HG02884 (cell line): ENCODE results near the gene SV2A.
"Not testable (repeated sequence)": the region's sequence is repeated elsewhere in the genome, so short reads cannot be mapped to it uniquely, and the experiment has no call there.

Source experiments
- ATAC-seq: cut with Tn5 transposase; IDR thresholded peaks from one replicate; pipeline ENCODE4 v1.9.1; 2021; ENCODE audit warnings: mild to moderate bottlenecking, moderate library complexity; ENCODE audit not compliant: unreplicated experiment

Gene SV2A

GRCh38 chr1:149917571-149918144 is at the start of gene SV2A:
TSS of gene SV2A (minus strand) at chr1:149917844. CDS start at chr1:149913840, 4,004 bp downstream.
- no peak for ATAC-seq

GRCh38 chr1:149967041-149967440 is 49.4 kb upstream of the SV2A start:
- ATAC-seq: no peak

GRCh38 chr1:149966405-149966804 is 48.8 kb upstream of the SV2A start:
- no peak for ATAC-seq

- ATAC-seq: no peak
These were observed 47.8 kb upstream of the SV2A start for GRCh38 chr1:149965440-149965839.

GRCh38 chr1:149963358-149963757 is 45.7 kb upstream of the SV2A start:
- no peak for ATAC-seq

GRCh38 chr1:149962736-149963135 is 45.1 kb upstream of the SV2A start:
- ATAC-seq: no peak

- no peak for ATAC-seq
These were observed 44.5 kb upstream of the SV2A start for GRCh38 chr1:149962039-149962647.

GRCh38 chr1:149957548-149957947 is 39.9 kb upstream of the SV2A start:
- ATAC-seq: not testable (repeated sequence)

GRCh38 chr1:149949911-149950310 is 32.3 kb upstream of the SV2A start:
- no peak for ATAC-seq

- no peak for ATAC-seq
These were observed 27.6 kb upstream of the SV2A start for GRCh38 chr1:149945206-149945605.

- ATAC-seq: no peak
These were observed 25.2 kb upstream of the SV2A start for GRCh38 chr1:149942885-149943284.

GRCh38 chr1:149942207-149942606 is 24.6 kb upstream of the SV2A start:
- no peak for ATAC-seq

GRCh38 chr1:149940427-149940826 is 22.8 kb upstream of the SV2A start:
- ATAC-seq: no peak

GRCh38 chr1:149938668-149939003 is 21.0 kb upstream of the SV2A start:
- not testable (repeated sequence) for ATAC-seq

- ATAC-seq: no peak
These were observed 20.1 kb upstream of the SV2A start for GRCh38 chr1:149937759-149938158.

- no peak for ATAC-seq
These were observed 19.5 kb upstream of the SV2A start for GRCh38 chr1:149936992-149937705.

GRCh38 chr1:149936170-149936991 is 18.7 kb upstream of the SV2A start, which contains the start of gene MTMR11:
TSS of gene MTMR11 (minus strand) at chr1:149936879. CDS start at chr1:149936647, 232 bp downstream.
- ATAC-seq: no peak

GRCh38 chr1:149934356-149934755 is 16.7 kb upstream of the SV2A start:
- ATAC-seq: no peak

GRCh38 chr1:149933208-149933607 is 15.6 kb upstream of the SV2A start:
- ATAC-seq: no peak

- ATAC-seq: no peak
These were observed 14.8 kb upstream of the SV2A start for GRCh38 chr1:149932474-149932873.

- no peak for ATAC-seq
These were observed 13.7 kb upstream of the SV2A start for GRCh38 chr1:149931212-149931790.
